T-helper 2 cell (primary cell): ENCODE measurements around the gene PTCH2.
"Not testable (repeated sequence)": the region's sequence is repeated elsewhere in the genome, so short reads cannot be mapped to it uniquely, and the experiment has no call there.

Source experiments
- DNase-seq, 5 experiments: peaks; one replicate each; pipeline versions ENCODE4 v3.0.0 to v3.0.0-alpha.2; 2012 to 2022

Gene PTCH2

DNA sequence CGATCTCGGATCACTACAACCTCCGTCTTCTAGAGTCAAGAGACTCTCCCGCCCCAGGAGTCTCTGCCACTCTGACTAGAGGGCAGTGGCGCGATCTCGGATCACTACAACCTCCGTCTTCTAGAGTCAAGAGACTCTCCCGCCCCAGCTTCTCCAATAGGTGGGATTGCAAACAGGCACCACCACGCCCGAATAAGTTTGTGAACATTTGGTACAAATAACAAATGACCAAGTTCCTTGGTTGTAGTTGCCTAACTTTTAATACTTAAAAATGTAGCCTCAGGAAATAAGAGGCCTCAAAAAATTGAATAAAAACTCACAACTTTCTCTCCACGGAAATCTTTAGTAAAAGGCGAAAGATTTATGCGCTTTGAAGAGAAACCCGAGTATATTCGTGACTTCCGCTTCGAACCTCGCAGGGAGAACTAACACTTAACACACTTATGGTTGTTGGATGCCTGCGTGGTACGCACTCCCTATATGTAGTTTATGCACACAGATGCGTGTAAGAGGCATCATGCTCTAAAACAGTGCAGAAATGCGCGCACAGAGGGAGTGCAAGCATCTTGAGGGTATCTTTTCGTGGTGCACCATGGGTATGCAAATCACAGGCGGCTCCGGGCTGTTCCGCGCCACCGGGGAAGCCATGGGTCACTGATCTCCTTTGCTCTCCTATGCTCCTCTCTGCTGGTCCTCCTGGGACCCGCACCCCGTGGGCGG is 23.3 kb downstream of the PTCH2 start:
- DNase-seq: peak; percentile 52 to 92 (median 68)

DNA sequence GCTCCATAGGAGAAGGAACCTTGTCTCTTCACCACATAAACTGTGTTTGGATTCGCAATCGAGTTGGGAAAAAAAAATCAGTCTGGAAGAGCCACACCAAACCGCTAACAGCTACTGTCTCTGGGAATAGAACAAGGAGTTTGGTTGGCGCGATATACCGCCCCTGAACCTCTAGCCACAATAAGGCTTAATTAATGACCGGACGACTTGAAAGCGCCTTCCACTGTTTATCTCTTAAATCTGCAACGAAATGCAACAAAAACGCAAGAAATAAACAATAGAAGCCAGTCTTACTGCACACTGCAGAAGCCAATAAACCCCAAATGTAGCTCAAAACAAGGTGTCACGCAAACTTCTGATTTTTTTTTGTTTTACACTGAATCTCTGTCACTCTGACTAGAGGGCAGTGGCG is 23.9 kb downstream of the PTCH2 start:
- no peak for DNase-seq

DNA sequence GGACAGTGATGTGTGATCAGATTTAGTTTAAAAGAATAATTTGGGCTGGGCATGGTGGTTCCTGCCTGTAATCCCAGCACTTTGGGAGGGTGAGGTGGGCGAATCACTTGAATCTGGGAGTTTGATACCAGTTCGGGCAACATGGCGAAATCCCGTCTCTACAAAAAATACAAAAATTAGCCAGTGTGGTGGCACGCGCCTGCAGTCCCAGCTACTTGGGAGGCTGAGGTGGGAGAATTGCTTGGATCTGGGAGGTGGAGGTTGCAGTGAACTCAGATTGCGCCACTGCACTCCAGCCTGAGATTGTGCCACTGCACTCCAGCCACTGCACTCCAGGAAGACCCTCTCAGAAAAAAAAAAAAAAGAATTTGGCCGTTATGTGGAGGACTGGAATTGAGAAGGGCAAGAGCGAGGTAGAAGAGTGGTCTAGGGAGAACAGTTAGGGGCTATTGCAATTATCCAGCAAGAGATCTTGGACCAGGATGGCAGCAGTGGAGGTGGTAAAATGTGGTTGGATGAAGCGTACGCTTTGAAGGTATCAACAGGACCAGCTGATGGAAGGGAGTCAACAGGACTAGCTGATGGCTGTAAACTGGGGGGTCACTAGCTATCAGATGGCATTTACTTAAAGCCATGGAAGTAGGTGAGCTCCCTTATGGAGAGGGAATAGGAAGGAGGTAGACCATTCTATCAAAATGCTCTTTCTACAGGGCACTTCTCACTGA is 25.1 kb downstream of the PTCH2 start:
- no peak for DNase-seq

DNA sequence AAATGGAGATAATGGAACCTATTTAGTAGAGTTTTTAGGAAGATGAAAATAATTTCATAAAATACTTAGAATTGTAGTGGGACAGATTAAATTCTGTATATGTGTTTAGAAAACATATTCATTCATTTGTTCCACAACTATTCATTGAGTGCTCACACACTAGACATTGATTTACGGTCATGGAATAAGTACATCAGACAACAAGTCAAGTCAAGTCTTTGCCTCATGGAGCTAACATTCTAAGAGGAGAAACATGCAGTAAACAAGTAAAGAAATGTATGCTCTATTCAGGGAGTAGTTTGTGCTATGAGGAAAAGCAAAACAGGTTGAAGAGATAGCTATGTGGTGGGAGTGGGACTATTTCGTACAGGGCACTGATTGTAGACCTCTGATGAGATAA is 25.7 kb downstream of the PTCH2 start:
- DNase-seq: no peak

DNA sequence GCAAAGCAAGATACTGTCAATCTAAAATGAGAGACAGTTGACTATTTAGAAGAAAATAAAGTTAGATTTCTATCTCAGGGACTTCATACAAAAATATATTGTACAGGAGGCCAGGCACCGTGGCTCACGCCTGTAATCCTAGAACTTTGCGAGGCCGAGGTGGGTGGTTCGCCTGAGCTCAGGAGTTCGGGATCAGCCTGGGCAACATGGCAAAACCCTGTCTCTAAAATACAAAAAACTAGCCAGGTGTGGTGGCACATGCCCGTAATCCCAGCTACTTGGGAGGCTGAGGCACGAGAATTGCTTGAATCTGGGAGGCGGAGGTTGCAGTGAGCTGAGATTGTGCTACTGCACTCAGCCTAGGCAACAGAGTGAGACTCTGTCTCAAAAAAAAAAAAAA is 27.1 kb downstream of the PTCH2 start:
- DNase-seq: not testable (repeated sequence)

DNA sequence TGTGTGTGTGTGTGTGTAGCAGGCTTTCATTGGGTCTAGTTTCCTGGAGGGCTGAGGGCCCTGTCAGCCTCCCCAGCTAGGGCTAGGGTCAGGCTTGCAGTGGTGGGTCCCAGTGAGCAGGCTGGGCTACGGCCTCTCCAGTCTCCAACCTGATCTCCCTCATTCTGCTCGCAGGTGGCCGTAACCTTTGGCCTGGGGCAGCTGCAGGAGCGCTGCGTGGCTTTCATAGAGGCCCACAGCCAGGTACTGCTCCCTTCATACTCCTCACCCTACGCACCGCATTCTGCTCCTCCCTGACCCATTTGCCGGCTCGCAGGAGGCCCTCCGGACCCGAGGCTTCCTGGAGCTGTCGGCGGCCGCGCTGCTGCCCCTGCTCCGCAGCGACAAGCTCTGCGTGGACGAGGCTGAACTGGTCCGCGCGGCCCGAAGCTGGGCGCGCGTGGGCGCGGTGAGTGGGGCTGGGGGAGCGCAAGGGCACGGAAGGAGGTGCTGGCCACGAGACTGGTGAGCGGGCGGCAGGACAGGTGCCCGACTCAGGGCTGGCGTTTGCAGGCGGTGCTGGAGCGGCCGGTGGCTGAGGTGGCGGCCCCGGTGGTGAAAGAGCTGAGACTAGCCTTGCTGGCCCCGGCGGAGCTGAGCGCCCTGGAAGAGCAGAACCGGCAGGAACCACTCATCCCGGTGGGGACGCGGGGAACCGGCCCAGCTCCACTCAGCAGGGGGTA is 30.1 kb downstream of the PTCH2 start:
- DNase-seq: no peak

DNA sequence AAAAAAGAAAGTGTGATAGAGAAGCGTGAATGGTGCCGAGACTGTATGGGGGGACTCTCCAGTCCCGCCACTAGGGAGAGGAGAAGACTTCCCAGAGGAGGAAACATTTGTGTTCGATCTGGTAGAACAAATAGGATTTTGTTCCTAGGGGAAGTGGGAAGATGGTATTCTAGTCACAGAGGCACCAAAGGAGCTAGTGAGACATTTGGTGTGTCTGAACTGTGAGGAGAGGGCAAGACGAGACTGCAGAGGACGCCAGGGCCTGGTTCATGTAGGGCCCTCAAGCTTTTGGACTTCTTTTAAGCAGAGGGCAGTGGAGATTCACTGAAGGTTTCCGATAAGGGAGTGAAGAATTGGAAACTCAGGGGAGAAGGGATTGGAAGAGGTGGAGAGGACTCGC is 31.8 kb downstream of the PTCH2 start:
- no peak for DNase-seq

DNA sequence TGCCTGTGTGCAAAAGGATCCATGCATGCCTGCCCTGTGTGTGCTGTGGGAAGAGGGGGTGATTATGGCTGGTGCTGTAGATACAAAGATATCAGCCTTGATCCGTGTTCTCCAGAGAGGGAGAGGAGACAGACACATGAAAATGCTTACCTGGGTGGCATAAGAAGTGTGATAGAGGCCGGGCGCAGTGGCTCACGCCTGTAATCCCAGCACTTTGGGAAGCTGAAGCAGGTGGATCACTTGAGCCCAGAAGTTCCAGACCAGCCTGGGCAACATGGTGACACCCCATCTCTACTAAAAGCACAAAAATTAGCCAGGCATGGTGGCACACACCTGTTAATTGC is 32.3 kb downstream of the PTCH2 start:
- not testable (repeated sequence) for DNase-seq

DNA sequence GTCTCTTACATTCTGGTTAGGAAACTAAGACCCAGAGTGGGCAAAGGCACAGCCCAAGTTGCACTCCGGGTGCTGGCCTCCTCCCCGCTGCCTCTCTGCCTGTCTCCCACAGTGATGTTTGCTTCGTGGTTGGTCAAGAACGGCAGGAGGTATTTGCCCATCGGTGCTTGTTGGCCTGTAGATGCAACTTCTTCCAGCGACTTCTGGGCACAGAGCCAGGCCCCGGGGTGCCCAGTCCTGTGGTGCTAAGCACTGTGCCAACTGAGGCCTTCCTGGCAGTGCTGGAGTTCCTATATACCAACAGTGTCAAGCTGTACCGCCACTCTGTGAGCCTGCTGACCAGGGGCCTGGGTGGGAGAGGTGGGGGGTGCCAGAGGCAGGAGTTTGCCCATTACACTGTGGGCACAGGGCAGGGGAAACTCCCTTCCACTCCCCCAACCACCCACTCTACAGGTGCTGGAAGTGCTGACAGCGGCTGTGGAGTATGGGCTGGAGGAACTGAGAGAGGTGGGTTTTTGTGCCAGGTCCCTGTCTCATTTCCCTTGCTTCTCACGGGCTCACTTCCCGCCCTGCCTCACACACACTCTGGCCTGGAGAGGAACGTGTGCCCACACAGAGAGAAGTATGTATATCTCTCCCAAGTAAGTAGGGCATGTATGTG is 32.8 kb downstream of the PTCH2 start:
- DNase-seq: peak in 2 of 5 experiments; percentile 30 to 58

DNA sequence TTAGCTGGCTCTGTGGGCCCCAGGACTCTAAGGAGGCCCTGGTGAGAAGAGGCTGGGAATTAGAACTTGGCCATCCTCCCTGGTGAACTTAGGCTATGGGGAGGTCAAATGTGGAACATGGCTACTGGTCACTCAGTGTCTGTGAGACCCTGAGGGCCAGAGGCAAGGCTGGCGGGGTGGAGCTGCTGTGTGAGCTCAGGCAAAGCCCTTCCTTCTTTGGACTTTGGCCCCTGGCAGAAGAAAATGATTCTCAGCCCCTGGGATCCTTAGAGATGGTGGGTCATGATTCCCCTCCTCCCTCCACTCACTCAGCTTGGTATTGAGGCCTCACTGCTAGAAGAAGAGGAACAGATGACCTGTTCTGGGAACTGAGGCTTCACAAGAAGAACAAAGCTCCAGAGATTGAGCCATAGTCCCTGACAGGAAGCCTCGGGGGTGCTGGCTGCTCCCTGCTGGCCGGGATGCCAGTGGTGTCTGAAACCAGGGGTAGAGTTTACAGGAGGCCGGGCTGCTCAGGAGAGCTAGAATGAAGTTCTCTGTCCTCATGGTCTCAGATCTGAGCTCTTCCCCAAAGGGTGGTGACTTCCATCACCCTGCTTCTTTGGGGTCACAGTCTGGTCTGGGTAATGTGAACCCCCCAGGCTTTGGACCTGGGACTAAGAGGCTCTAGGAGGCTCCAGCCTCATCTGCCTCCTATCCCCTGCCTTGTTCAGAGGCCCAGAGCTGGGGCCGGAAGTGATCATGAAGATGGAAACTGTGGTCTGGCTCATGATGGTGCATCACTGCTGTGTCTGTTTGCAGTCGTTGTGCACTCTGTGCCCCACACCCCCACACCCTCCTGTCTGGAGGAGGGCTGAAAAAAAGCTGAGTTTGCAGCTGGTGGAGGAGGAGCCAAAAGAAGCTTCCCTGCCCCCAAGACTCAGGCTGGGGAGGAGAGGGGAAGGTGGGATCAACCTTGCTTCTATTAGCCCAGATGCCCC is 33.8 kb downstream of the PTCH2 start:
- peak; percentile 52 to 99 (median 82) for DNase-seq

DNA sequence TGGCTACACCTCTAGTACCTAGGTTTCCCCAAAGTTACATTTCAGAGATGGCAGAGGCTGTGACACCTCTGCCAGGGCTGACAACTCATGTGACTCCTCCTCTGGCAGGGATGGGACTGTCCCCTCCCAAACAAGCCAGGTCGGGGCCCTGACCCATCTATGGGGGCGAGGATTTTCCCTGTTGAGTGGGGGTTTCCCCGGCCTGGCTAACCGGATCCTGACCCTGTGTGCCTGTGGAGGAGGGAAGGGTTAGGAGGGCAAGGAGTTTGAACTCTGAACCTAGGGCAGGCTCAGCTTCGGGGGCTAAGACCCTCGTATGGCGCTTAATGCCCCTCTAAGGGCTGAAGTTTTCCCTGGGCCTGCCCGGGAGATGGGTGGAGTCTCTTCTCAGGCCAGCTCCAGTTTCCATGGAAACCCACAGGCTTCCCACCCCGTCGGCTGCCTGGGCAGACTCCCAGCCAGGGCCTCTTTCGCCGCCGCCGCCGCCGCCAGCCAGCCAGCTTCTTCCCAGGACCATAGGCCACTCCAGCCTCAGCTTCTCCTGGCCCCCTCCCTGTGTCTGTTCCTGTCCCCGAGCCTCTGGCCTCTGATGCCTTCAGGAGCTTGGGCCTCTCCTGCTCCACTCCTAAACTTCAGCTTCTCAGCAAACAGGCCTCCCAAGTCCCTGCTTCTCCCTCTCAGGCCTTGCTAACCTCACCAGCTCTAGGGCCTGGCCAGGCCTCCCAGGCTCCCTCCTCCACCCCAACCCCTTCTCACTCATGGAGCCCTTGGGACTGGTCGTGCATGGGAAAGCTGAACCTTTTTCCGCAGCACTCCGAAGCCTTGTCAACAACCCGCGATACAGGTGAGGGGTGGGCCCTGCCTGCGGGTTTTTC is 34.8 kb downstream of the PTCH2 start, which contains the start of gene BTBD19:
Gene BTBD19, plus strand, starts transcription at position 461 of the 875 bp plus-strand sequence. Its CDS starts 298 bp downstream, at position 759.
- peak in 4 of 5 experiments; percentile 35 to 72 (median 52) for DNase-seq

DNA sequence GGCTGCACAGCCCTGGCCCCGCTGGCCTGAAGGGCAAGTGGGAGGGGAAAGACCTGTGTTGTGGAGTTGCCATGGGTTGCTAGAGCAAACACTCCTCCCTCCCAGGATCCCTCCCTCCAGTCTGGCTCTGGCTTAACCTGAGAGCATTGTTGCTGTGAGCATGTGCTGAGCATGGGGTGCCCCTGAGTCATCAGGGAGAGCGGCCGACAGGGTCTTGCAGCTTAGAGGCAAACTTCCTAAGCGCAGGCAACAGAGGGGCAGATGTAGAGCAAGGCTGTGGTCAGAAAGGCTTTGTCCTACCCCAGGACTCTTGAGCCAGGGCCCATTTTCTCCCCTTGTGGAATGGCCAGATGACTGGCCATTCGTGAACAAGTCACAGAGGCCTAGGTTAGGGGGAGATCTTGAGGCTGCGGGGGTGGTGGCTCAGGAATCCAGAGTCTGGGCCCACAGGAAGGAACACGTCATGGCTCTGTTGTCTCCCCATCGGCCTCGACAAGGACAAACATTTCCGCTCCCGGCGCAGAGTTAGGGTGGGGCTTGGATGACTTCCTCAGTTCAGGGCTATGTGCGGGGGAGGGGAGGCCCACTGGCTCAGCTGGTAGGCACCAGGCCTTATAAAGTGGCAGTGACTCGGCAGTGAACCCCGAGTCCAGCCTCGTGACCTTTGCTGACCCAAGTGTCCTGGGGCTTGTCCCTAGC is 35.5 kb downstream of the PTCH2 start:
- DNase-seq: peak; percentile 68 to 95 (median 85)

DNA sequence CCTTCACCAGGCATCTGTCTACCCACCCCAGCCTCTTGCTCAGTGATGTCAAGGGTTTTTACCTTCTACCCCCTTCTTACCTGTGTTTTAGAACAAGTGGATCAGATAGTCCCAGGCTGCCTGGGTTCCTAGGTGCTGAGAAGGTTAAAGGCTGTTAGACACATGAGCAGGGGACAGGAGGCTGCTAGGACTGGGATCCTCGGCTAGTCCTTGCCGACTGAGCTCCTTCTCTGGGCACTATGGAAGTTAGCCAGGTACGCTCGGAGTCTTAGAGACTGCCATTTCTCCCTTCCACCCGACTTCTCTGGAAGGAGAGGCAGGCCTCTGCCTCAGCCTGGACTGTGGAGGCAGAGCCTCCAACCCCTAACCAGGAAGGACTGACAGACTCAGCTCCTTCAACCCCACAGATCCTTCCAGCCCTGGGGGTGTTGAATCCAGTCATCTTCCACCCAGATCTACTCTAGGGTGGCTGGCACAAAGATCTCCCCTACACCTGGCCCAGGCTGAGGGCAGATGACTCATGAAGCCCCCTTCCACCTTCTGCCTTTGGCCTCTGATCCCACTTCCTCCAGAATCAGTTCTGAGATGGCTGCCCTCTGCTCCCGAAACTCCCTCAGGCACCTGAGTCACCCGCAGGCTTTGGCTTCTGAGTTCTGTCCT is 36.2 kb downstream of the PTCH2 start, which contains the start of gene DYNLT4:
Gene DYNLT4, minus strand, starts transcription at position 648 of the 660 bp plus-strand sequence. CDS start 683 bp downstream, outside the sequence.
- no peak for DNase-seq

DNA sequence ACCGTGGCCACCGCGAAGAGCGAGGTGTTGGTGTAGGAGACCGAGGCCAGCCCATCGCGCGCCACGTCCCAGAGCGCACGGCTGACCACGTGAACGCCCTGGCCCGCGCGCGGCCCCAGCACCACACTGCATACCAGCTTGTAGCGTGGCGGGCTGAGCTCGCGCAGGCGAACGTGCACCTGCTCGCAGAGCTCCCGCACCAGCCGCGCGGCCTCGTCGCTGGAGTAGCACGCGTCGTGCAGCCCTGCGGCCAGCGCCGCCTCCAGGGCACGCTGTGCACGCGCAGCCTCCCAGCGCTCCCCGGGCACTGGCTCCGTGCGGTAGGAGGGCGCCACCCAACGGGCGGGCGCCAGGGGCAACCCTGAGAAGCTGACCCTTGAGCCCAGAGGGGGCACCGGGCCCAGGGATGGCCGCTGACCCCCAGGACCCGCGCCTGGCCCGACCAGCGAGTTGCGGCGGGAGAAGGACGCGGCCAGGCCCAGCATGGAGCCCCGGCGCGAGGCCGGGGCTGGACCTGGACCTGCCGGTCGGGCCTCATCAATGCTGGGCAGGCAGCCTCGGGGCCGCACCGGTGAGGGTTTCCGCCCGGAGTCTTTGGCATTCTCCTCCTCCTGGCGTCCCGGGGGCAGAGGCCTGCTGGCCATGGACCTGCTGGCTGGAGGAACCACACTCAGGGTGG is 36.9 kb downstream of the PTCH2 start:
- DNase-seq: peak in 1 of 5 experiments; percentile 29

DNA sequence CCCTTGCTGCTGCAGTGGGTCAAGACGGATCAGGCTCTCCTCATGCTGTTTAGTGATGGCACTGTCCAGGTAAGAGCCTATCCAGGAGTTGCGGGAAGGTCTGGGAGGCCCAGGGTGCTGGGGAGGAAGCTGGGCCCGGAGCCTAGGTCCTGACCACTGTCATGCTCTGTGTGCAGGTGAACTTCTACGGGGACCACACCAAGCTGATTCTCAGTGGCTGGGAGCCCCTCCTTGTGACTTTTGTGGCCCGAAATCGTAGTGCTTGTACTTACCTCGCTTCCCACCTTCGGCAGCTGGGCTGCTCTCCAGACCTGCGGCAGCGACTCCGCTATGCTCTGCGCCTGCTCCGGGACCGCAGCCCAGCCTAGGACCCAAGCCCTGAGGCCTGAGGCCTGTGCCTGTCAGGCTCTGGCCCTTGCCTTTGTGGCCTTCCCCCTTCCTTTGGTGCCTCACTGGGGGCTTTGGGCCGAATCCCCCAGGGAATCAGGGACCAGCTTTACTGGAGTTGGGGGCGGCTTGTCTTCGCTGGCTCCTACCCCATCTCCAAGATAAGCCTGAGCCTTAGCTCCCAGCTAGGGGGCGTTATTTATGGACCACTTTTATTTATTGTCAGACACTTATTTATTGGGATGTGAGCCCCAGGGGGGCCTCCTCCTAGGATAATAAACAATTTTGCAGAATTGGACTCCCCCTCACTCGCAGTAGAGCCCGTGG is 37.6 kb downstream of the PTCH2 start:
- peak in 1 of 5 experiments; percentile 27 for DNase-seq

DNA sequence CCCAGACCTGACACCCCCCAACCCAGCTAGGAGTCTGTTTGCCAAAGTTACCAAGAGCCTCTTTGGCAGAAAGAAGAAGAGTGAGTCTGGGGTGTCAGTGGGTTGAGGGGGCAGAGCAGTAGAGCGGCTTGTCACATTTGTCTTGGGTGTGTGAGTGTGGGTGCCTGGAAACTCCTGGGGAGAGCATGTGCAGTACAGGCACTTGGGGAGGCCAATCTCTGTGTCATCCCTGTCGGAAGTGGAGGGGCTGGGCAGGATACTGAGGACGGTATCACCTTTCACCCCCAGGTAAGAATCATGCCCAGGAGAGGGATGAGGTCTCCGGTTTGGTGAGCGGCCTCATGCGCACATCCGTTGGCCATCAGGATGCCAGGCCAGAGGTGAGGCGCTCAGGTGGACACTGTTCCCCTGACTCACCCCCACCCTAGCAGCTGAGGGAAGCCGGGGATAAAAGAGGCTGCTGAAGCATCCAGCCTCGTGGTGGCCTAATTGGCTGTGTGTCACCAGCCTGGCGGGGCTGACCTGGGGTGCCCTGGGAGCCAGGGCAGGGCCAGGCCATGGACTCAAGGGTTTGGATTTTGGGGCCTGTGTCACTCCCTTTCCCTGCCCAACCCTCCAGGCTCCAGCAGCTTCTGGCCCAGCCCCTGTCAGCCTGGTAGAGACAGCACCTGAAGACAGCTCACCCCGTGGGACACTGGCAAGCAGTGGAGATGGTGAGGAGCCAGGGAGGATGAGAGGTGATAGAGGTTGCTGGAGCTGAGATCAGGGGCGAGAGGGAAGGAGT is 39.5 kb downstream of the PTCH2 start:
- DNase-seq: no peak

DNA sequence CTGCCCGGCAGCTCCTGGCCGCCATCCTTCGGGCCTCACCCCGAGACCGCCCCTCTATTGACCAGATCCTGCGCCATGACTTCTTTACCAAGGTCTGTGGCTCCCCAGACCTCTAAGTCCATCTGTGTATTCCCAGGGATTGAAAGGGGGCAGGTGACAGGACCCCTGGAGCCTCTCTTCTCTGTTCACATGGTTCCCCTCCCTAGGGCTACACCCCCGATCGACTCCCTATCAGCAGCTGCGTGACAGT is 40.1 kb downstream of the PTCH2 start:
- no peak for DNase-seq
